ENCODE results near the gene NKTR.

- TF ChIP-seq CTCF (IDR thresholded peaks at IDR 0.05) (no peak), POLR2A (IDR thresholded peaks at IDR 0.05) (no peak)
Measured at GRCh38 chr3:42662813-42663535, 62.5 kb downstream of the NKTR start.
